AG10803 (cell line): Measurements from ENCODE around the gene TMPRSS7.

Experiments
- DNase-seq: peaks from one replicate; pipeline ENCODE4 v3.0.0; 2010; ENCODE audit warnings: low read depth
- H3K4me3 ChIP-seq: 2 replicates; pipeline ENCODE4 v1.5.1; 2011; ENCODE audit warnings: mild to moderate bottlenecking, low read length, control low read depth
- CTCF ChIP-seq: conservative IDR thresholded peaks from 2 replicates; pipeline ENCODE4 v1.5.1; 2011; ENCODE audit warnings: mild to moderate bottlenecking, low read length, control low read depth, inconsistent platforms

TMPRSS7 gene

GRCh38 chr3:112004669-112005068, 29.9 kb upstream of the TMPRSS7 start:
- no peak overlapping the region for H3K4me3 ChIP-seq
- DNase-seq, result no peak
- no peak for TF ChIP-seq CTCF

- TF ChIP-seq CTCF, result no peak
- no peak overlapping the region for H3K4me3 ChIP-seq
- no peak for DNase-seq
Measured at GRCh38 chr3:112005091-112005672, 29.4 kb upstream of the TMPRSS7 start.

DNA sequence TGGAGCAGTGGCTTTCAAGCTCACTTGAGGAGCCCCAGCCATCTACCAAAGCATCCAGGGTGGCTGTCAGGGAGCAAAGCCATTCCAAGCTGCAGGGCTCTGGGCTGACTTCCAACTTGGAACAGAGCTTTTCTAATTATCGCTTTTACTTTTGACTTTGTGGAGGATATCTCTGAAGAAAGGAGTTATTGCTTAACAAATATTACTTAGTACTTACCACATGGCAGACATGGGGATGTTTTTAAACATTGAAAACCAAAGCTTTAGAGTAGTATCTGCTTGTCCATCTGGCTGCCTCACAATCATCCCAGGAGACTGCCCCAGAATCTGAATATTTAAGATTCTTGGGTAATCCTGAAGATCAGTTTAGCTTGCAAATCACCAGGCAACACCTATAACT, 26.9 kb upstream of the TMPRSS7 start:
- DNase-seq, result peak; percentile 88
- H3K4me3 ChIP-seq, result no peak overlapping the region
- no peak for TF ChIP-seq CTCF

DNA sequence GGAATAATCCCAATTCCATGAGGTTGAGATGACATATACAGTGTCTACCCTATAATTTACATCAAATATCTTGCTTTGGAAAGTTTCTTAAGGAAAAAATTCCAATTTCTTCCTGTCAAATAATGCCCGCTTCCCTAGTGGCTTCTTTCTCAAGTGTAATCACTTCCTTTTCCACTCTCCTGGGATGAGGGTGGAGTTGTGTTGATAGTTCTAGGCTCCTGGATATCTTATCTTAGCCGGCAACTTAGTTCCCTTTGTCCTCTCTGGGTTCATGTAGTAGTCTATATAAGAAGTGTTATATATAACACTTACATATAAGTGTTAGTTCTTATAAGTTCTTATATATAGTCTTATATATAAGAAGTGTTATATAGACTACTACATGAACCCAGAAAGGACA, 24.9 kb upstream of the TMPRSS7 start:
- TF ChIP-seq CTCF, result no peak
- no peak for DNase-seq
- no peak overlapping the region for H3K4me3 ChIP-seq

- H3K4me3 ChIP-seq, result no peak overlapping the region
- DNase-seq, result no peak
- TF ChIP-seq CTCF, result no peak
Measured at GRCh38 chr3:112010636-112011035, 23.9 kb upstream of the TMPRSS7 start.

- no peak overlapping the region for H3K4me3 ChIP-seq
- no peak for TF ChIP-seq CTCF
- no peak for DNase-seq
Measured at GRCh38 chr3:112011376-112011940, 23.1 kb upstream of the TMPRSS7 start.

GRCh38 chr3:112012205-112012992, 22.1 kb upstream of the TMPRSS7 start:
- DNase-seq, result no peak
- no peak for TF ChIP-seq CTCF
- H3K4me3 ChIP-seq, result no peak overlapping the region
